Smooth muscle cell (in vitro differentiated cells): ENCODE measurements around the gene RNF224. TPM values are rescaled to one million over a fixed set of nuclear protein-coding genes. Genes with fewer than 3 reads are reported as not detected.

Experiments
- DNase-seq: peaks from one replicate; lab custom pipeline; 2025; ENCODE audit not compliant: unreplicated experiment; lab: John Stamatoyannopoulos, UW
- H2AFZ ChIP-seq: fragments of 200-600 bp; sonication (generic); 2 replicates; pipeline ENCODE4 v1.6.0; 2016; ENCODE audit warnings: antibody characterized with exemption, low read depth, mild to moderate bottlenecking
- H3F3A ChIP-seq: fragments of 200-600 bp; sonication (generic); 2 replicates; pipeline ENCODE4 v1.6.0; 2017; ENCODE audit warnings: antibody characterized with exemption, low read depth
- H3K27ac ChIP-seq: fragments of 200-600 bp; sonication (generic); 2 replicates; pipeline ENCODE4 v1.5.1; 2016; ENCODE audit warnings: low read depth, mild to moderate bottlenecking
- H3K27me3 ChIP-seq: fragments of 200-600 bp; sonication (generic); 2 replicates; pipeline ENCODE4 v1.6.1; 2016; ENCODE audit warnings: low read depth, mild to moderate bottlenecking
- H3K36me3 ChIP-seq: fragments of 200-600 bp; sonication (generic); 2 replicates; pipeline ENCODE4 v1.5.1; 2016; ENCODE audit warnings: low read depth
- H3K4me1 ChIP-seq: fragments of 200-600 bp; sonication (generic); 2 replicates; pipeline ENCODE4 v1.5.1; 2016; ENCODE audit warnings: low read depth
- H3K4me2 ChIP-seq: fragments of 200-600 bp; sonication (generic); 2 replicates; pipeline ENCODE4 v1.6.0; 2016; ENCODE audit warnings: mild to moderate bottlenecking
- H3K4me3 ChIP-seq: fragments of 200-600 bp; sonication (generic); 2 replicates; pipeline ENCODE4 v1.5.1; 2016; ENCODE audit warnings: mild to moderate bottlenecking
- H3K79me2 ChIP-seq: fragments of 200-600 bp; sonication (generic); 2 replicates; pipeline ENCODE4 v1.6.0; 2016; ENCODE audit warnings: low read depth, mild to moderate bottlenecking
- H3K9ac ChIP-seq: fragments of 200-600 bp; sonication (generic); 2 replicates; pipeline ENCODE4 v1.6.0; 2016; ENCODE audit warnings: low read depth
- H3K9me3 ChIP-seq: fragments of 200-600 bp; sonication (generic); replicated peaks from 2 replicates; pipeline ENCODE4 v1.5.1; 2016; ENCODE audit warnings: low read depth
- H4K20me1 ChIP-seq: fragments of 200-600 bp; sonication (generic); 2 replicates; pipeline ENCODE4 v1.6.0; 2016; ENCODE audit warnings: low read depth
- WGBS: methylation state at CpG from one replicate; pipeline ENCODE4 v1.1.7; 2016; ENCODE audit warnings: low lambda C conversion rate; 5-methylcytosine and 5-hydroxymethylcytosine counted together
- polyA plus RNA-seq: library from polyadenylated mRNA; unstranded; fragments of >200 nt; fragmentation: Nextera tagmentation; extraction: Ambion mirVana; gene quantifications from 2 replicates; pipeline ENCODE4 v1.2.1, GENCODE V29; 2016
- total RNA-seq: library from RNA; depleted of rRNA; stranded (reverse); fragments of >200 nt; gene quantifications from 2 replicates; pipeline ENCODE4 v1.2.3, GENCODE V29; 2014
- TF ChIP-seq, protein P1 (sequence below): fragments of 200-600 bp; sonication (generic); IDR thresholded peaks from 2 replicates; pipeline ENCODE4 v1.5.1; 2017; ENCODE audit warnings: borderline replicate concordance, mild to moderate bottlenecking, antibody characterized with exemption; ENCODE audit not compliant: insufficient read depth, poor library complexity, severe bottlenecking

The RNF224 gene
- total and polyA plus RNA-seq, 2 experiments from 2014 or later: not detected

GRCh38 chr9:137225699-137226331 is 1.5 kb upstream of the RNF224 start:
- Histone ChIP-seq H3K79me2 (no peaks in the 10 kb centered on the region), H3K4me3 (no peak overlapping the region), H3K9me3 (no peaks in the 10 kb centered on the region), H3K36me3 (no peaks in the 10 kb centered on the region), H4K20me1 (no peaks in the 10 kb centered on the region), H2AFZ (no peak overlapping the region), H3F3A (no peaks in the 10 kb centered on the region), H3K9ac (no peak overlapping the region), H3K4me2 (no peak overlapping the region), H3K27me3 (no peaks in the 10 kb centered on the region), H3K27ac (peak overlapping the region; percentile 52), H3K4me1 (peaks cover 8% of the 10 kb centered on the region)
- TF ChIP-seq, protein P1, sequence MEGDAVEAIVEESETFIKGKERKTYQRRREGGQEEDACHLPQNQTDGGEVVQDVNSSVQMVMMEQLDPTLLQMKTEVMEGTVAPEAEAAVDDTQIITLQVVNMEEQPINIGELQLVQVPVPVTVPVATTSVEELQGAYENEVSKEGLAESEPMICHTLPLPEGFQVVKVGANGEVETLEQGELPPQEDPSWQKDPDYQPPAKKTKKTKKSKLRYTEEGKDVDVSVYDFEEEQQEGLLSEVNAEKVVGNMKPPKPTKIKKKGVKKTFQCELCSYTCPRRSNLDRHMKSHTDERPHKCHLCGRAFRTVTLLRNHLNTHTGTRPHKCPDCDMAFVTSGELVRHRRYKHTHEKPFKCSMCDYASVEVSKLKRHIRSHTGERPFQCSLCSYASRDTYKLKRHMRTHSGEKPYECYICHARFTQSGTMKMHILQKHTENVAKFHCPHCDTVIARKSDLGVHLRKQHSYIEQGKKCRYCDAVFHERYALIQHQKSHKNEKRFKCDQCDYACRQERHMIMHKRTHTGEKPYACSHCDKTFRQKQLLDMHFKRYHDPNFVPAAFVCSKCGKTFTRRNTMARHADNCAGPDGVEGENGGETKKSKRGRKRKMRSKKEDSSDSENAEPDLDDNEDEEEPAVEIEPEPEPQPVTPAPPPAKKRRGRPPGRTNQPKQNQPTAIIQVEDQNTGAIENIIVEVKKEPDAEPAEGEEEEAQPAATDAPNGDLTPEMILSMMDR: no peak
- no peak for DNase-seq
- WGBS: 90% methylated on average over 21 of the region's 21 CpGs

DNA sequence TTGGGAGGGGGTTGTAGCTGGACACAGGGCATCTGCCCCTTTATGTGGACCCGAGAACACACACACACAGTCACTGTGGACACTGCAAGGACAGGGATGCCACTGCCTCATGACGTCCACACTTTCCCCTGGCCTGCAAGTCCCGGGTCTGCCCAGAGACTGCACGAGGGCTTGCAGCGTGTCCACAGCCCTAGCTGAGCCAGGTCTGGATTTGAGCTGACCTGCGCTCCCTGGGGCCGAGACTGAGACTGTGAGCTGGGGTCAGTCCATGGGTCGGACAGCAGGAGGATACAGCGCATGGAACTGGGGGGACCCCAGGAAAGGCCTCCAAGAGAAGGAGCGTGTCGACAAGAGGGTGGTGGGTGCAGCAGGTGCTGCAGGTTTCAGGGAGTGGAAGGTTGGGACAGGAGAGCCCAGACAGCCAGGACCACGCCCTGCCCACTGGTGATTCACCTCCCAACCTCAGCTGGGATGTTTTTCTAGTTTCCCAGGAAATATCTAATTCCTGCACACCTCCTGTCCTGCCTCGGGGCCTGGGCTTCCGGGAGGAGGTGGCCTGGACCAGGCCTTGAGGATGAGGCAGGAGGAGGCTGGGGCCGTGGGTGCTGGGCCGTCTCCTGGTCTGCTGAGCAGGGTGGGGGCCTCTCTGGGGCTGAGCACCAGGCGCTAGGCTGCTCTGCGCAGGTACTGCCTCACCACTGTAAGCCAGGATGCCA is 806 bp upstream of the RNF224 start:
- no peaks in the 10 kb centered on the region for H3F3A ChIP-seq
- H3K79me2 ChIP-seq: no peaks in the 10 kb centered on the region
- no peaks in the 10 kb centered on the region for H3K36me3 ChIP-seq
- H3K9me3 ChIP-seq: no peaks in the 10 kb centered on the region
- DNase-seq: no peak
- no peaks in the 10 kb centered on the region for H4K20me1 ChIP-seq
- H3K27ac ChIP-seq: peak overlapping the region; percentile 52
- H3K9ac ChIP-seq: no peak overlapping the region
- H3K4me1 ChIP-seq: peaks cover 8% of the 10 kb centered on the region
- H3K27me3 ChIP-seq: no peaks in the 10 kb centered on the region
- 81% methylated on average over 18 of the region's 18 CpGs for whole genome bisulfite sequencing
- no peak overlapping the region for H3K4me3 ChIP-seq
- TF ChIP-seq, protein P1: no peak
- no peak overlapping the region for H3K4me2 ChIP-seq
- H2AFZ ChIP-seq: no peak overlapping the region

DNA sequence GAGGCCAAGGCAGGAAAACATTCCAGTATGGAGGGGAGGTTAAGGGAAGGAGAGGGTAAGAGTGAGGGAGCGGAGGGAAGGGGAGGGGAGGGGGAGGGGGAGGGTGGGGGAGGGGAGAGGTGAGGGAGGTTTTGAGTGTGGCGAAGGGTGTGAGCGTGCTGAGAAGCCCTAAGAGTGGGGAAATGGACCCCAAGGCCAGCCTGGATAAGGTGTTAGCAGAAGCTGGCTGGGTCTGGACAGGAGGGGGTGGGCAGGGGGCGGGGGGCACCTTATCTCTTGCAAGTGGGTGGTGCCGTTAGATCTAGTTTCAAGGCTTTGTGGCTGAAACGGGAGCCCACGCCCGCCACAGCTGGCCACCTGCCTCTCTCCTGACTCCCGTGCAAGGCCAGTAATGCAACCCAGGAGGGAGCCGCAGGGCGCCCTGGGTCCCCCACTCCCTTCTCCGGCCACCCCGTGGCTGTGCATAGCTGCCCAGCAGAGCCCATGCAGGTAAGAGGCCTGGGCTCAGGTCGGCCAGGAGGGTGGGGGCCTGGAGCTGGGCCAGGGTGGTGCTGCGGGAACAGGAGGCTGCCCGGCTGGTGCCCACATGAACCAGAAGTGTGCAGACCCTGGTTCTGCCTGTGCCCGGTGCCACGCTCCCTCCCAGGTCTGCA is 677 bp downstream of the RNF224 start:
- H3K79me2 ChIP-seq: no peaks in the 10 kb centered on the region
- H3K27ac ChIP-seq: no peak overlapping the region
- WGBS: 82% methylated on average over 9 of the region's 18 CpGs
- no peaks in the 10 kb centered on the region for H3K36me3 ChIP-seq
- no peak overlapping the region for H2AFZ ChIP-seq
- H3K4me1 ChIP-seq: peaks cover under 1% of the 10 kb centered on the region
- H3K9me3 ChIP-seq: no peaks in the 10 kb centered on the region
- H3K9ac ChIP-seq: no peak overlapping the region
- no peak overlapping the region for H3K4me2 ChIP-seq
- no peak overlapping the region for H3K4me3 ChIP-seq
- TF ChIP-seq, protein P1: no peak
- no peak for DNase-seq
- H3K27me3 ChIP-seq: no peaks in the 10 kb centered on the region
- no peaks in the 10 kb centered on the region for H4K20me1 ChIP-seq
- no peaks in the 10 kb centered on the region for H3F3A ChIP-seq
